Stromal cell of bone marrow (primary cell): Measurements from ENCODE around the gene SRPRA.
"Not testable (repeated sequence)": the region's sequence is repeated elsewhere in the genome, so short reads cannot be mapped to it uniquely, and the experiment has no call there.

Experiments
- DNase-seq: peaks from one replicate; pipeline ENCODE4 v3.0.0-alpha.2; 2012; ENCODE audit warnings: low read depth

SRPRA gene

DNA sequence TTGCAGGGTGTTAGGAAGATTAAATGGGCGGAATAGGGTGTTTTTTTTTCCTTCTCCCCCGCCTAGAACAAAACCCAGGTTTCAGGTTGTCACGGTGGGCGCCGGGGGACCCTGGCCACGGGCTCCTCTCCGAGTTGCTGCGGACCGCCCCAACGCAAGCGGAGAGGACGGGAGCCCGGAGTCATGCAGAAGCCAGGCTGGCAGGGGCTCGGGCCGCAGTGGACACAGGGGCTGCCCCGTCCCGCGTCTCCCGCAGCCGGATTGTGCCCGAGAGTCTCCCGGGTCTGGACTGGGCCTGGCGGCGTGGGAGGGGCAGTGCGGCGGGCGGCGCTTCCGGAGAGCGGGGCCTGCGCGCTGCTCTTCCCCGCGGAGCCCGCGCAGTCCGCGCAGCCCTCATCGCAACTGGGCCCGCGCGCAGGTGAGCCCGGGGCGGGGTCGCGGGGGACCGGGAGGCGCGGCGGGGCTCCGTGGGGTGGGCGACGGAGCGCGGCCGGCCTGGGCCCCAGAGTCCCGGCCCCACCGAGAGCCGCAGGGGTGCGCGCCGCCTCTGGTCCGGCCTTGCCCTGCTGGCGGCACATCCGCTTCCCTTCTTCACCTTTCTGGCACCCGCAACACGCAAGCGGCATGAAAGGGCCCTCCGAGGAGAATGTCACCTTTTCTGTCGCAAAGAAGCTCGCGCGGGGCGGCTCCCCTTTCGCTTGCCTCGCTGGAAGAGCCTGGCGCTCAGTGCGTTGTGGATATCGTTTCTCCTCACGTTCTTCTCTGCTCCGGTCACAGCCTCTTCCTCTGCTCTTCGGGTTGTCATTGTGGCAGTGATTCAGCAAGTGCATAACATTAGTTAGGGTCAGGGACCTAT lies 14.3 kb upstream of the SRPRA start, which contains the start of gene TIRAP:
Gene TIRAP (plus strand): TSS at position 358 of the 856 bp plus-strand sequence. CDS start 7,802 bp downstream, outside the sequence.
- DNase-seq: no peak

- DNase-seq: no peak
These were observed 13.7 kb upstream of the SRPRA start for GRCh38 chr11:126282361-126282735.

GRCh38 chr11:126281666-126282175 lies 13.0 kb upstream of the SRPRA start:
- no peak for DNase-seq

GRCh38 chr11:126281245-126281644 lies 12.6 kb upstream of the SRPRA start:
- no peak for DNase-seq

GRCh38 chr11:126280595-126280994 lies 11.9 kb upstream of the SRPRA start:
- DNase-seq: no peak

- DNase-seq: no peak
These were observed 10.5 kb upstream of the SRPRA start for GRCh38 chr11:126279191-126279590.

DNA sequence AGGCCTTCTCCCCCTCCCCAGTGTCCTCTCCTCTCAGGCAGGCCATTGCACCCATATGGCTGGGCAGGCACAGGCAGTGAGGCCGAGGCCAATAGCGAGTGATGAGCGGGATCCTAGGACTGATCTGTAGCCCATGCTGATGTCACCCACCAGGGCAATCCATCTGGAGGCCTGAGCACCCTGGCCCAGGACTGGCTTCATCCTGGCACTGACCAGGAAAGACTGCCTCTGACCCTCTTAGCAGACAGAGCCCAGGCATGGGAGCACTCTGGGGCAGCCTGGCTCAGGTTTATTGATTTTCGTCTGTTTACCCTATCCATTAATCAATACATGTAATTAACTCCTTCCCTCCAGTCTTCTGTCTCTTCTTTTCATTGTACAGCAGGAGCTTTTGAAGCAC lies 9.1 kb upstream of the SRPRA start:
- no peak for DNase-seq

DNA sequence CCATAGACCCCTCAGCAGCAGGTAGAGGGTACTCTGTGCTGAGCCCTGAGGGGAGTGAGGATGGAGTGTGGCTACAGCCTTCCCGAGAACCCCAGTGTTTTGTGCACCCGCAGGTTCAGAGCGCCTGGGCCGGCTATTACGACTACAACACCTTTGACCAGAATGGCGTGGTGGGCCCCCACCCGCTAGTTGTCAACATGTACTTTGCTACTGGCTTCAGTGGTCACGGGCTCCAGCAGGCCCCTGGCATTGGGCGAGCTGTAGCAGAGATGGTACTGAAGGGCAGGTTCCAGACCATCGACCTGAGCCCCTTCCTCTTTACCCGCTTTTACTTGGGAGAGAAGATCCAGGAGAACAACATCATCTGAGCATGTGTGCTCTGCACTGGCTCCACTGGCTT lies 8.6 kb upstream of the SRPRA start:
- no peak for DNase-seq

DNA sequence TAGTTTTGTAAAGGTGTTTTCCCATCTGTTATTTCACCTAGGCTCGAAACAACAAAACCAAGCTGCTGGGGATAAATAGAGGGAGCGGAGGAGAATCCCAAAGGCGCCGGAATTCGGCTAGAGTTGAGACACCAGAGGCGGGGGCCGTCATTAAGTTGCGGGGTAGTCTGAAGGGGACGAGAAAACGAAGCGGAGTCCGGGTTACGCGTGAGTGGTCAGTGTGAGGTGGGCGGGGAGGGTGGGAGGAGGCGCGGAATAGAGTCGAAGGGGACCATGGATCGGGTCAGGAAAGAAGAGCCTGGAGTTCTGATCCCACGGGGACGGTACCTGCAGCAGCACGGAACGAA lies 361 bp downstream of the SRPRA start:
- DNase-seq: no peak

GRCh38 chr11:126267650-126268049 lies 1.0 kb downstream of the SRPRA start:
- no peak for DNase-seq

DNA sequence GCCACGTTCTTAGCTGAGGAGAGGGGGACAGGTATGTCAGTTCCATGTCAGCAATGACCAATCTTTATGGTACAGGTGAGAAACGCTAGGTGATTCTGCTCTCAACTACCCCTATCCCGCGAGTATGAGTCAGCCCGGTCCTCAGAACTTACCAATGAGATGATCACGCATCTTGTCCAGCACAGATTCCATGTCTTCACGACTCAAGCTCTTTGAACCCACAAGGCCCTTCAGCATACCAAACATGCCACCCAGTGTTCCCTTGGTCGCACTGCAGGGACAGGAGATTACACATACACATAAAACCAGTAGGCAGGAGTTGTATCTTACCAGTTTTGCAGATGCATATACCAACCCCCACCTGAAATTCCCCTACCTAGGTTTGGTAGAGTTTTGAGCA lies 2.9 kb downstream of the SRPRA start:
- no peak for DNase-seq

- DNase-seq: no peak
These were observed 5.2 kb downstream of the SRPRA start for GRCh38 chr11:126263489-126263888.

DNA sequence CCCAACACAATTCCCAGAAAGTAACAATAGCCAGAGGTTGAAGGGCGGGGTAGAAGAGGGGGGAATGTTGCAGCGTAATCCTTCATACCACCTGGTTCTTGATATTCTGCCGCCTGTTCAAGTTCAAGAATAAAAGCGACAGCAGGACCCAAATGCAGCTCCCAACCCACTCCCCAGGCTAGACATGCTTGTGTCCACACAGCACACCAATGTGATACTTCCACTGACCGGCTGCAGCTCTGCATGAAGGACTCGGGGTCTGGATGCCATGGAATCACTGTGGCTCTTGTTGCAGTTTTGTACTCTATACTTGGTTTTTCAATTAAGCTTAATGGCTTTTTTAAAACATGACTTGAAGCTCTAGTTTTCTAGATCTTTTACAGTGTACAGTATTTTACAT lies 6.5 kb downstream of the SRPRA start:
- no peak for DNase-seq

GRCh38 chr11:126257764-126258163 lies 10.9 kb downstream of the SRPRA start:
- no peak for DNase-seq

GRCh38 chr11:126257144-126257543 lies 11.6 kb downstream of the SRPRA start:
- DNase-seq: no peak

- no peak for DNase-seq
These were observed 12.5 kb downstream of the SRPRA start for GRCh38 chr11:126256216-126256615.

DNA sequence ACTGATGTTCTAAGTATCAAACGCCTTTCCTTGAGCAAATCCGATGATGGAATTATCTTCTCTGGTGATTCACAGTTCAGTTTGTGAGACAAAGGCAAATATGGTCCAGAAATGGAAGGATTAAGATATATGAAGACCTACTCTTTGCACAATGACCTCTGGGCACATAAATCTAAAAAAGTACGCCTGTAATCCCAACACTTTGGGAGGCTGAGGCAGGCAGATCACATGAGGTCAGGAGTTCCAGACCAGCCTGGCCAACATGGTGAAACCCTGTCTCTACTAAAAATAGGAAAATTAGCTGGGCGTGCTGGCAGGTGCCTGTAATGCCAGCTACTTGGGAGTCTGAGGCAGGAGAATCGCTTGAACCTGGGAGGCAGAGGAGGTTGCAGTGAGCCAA lies 13.2 kb downstream of the SRPRA start:
- DNase-seq: not testable (repeated sequence)

- no peak for DNase-seq
These were observed 13.9 kb downstream of the SRPRA start for GRCh38 chr11:126254819-126255218.

DNA sequence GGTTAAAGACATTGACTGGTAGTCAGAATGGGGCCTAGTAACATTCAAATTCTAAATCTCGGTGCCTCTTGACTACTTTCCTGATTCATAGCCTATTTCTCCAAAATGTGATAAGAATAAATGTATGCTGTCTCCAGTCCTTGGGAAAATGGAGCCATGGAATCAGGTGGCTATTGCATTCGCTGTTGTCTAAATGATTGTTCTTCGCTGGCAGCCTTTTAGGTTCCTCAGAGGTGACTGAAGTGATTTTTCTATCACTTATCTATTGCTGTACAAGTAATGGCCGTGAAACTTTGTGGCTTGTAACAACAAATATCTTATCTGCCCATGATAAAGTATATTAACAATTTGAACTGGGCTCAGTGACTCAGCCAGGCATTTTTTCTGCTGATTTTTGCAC lies 15.4 kb downstream of the SRPRA start:
- no peak for DNase-seq

- no peak for DNase-seq
These were observed 22.1 kb downstream of the SRPRA start for GRCh38 chr11:126246636-126247035.

- no peak for DNase-seq
These were observed 35.3 kb downstream of the SRPRA start for GRCh38 chr11:126233391-126233790.

DNA sequence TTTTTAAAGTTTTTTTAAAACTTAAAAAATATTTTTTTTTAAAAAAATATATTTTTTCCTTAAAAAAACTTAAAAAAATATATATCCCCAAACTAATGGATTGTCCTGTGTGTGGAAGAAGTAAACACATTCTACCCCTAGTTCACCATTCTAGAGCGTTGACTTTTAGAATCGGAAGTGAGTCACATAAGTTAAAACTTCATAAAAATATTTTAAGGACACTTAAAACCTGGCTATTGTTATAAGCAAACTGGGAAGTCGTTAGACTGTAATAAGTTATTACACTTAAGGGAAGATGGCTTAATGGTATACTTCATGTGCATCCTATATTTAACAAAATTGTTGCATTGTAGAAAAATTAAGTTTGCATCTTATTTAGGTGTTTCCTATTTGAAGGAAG lies 36.0 kb downstream of the SRPRA start:
- DNase-seq: no peak

DNA sequence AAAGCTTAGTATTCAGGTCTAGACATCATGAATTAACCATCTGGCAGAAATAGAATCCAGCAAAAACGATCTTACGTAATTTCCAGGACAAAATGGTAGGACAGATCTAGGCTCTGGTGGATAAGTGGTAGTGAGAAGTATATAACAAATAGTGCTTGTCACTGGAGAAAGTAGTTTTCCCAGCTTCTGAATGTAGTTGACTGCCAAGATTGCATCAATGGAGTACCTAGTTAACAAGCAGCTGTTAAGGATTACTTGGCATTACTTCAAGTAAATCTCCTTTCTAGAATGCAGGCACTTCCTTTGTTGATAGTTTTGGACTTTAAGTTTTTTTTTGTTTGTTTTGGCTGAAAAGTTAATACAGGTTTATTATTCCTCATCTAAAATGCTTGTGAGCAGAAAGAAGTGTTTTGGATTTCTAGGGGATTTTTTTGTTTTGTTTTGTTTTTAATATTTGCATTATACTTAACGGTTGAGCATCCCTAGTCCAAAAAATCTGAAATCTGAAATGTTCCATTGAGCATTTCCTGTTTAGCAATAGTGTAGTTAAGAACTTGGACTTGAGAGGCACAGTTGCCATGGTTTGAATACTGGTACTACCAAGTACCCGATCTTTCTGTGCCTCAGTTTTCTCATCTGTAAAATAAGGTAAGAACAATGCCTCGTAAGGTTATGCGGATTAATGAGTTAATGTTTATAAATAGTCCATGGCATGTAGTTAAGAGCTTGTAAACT lies 36.8 kb downstream of the SRPRA start:
- DNase-seq: no peak
